ENCODE results near the gene ZFP42. TPM values are rescaled to one million over a fixed set of nuclear protein-coding genes. Genes with fewer than 3 reads are reported as not detected.

Gene ZFP42
- total and polyA plus RNA-seq, 5 donors = not detected

DNA sequence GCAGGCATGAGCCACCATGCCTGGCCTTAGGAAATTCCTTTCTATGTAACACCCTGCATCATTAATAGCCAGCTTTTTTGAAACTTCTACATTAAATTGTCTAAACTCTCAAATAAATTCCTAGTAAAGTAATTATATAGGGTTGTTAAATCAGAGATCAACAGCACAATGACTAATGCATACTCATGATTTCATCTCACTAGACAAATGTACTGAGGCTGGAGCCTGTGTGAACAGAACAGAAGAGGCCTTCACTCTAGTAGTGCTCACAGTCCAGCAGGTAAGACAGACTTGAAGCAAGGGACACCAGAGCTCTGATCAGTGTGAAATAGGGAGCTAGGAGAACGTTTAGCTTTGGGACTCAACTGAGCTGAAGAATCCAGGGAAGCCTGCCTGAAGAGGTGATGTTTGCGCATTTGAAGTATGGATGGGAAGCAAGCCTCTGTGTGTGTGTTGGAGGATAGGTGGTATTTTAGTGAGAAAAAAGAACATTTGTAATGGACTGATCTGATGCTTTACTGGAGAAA, 3.9 kb downstream of the ZFP42 start:
- no peaks in the 10 kb centered on the region for H3K27me3 ChIP-seq (ENCODE audit: control insufficient read depth, insufficient read depth)
- no peak for DNase-seq
- 84% methylated on average over 2 of the region's 2 CpGs for WGBS
- H3K9me3 ChIP-seq (ENCODE audit: control insufficient read depth, low read length) = no peaks in the 10 kb centered on the region
- intact Hi-C loops (cut with DNase I) = no loop called here
- no peak overlapping the region for H3K4me3 ChIP-seq (ENCODE audit: low read length)
- no peak overlapping the region for H3K27ac ChIP-seq (ENCODE audit: low read length)
- H3K4me1 ChIP-seq (ENCODE audit: control insufficient read depth, insufficient read depth, low read length) = no peaks in the 10 kb centered on the region
- ATAC-seq = no peak

DNA sequence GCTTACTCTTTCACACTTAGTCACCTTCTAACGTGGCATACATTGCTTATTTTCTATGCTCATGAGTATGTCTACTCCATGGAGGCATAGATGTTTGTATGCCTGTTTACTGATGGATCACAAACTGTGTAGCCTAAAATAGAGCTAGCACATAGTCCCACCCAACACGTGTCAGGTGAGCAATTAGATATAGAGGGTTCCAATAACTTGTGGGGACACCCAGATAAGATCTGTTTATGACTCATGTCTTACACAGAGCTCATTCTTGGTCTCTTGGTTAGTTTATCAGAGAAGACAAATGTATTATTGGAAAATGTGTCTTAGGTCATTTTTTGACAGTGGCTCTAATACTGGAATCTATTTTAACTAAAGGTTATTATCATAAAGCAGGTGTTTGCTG, 6.8 kb downstream of the ZFP42 start:
- Histone ChIP-seq H3K27ac (ENCODE audit: low read length) (no peak overlapping the region), H3K4me1 (ENCODE audit: control insufficient read depth, insufficient read depth, low read length) (no peaks in the 10 kb centered on the region), H3K27me3 (ENCODE audit: control insufficient read depth, insufficient read depth) (no peaks in the 10 kb centered on the region), H3K4me3 (ENCODE audit: low read length) (no peak overlapping the region), H3K9me3 (ENCODE audit: control insufficient read depth, low read length) (no peaks in the 10 kb centered on the region)
- ATAC-seq = no peak
- no peak for DNase-seq
- intact Hi-C loops (cut with DNase I) = no loop called here
- WGBS = 66% methylated on average over 2 of the region's 2 CpGs

DNA sequence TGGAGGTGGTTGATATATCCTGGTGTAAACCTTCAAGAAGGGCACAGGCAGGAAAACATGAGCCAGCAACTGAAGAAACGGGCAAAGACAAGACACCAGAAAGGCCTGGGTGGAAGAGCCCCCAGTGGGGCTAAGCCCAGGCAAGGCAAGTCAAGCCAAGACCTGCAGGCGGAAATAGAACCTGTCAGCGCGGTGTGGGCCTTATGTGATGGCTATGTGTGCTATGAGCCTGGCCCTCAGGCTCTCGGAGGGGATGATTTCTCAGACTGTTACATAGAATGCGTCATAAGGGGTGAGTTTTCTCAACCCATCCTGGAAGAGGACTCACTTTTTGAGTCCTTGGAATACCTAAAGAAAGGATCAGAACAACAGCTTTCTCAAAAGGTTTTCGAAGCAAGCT, 7.2 kb downstream of the ZFP42 start:
- ATAC-seq (no peak), DNase-seq (no peak)
- no peak overlapping the region for H3K4me3 ChIP-seq (ENCODE audit: low read length)
- no peaks in the 10 kb centered on the region for H3K4me1 ChIP-seq (ENCODE audit: control insufficient read depth, insufficient read depth, low read length)
- no peak overlapping the region for H3K27ac ChIP-seq (ENCODE audit: low read length)
- WGBS = 89% methylated on average over 7 of the region's 7 CpGs
- H3K27me3 ChIP-seq (ENCODE audit: control insufficient read depth, insufficient read depth) = no peaks in the 10 kb centered on the region
- intact Hi-C loops (cut with DNase I) = no loop called here
- H3K9me3 ChIP-seq (ENCODE audit: control insufficient read depth, low read length) = no peaks in the 10 kb centered on the region

DNA sequence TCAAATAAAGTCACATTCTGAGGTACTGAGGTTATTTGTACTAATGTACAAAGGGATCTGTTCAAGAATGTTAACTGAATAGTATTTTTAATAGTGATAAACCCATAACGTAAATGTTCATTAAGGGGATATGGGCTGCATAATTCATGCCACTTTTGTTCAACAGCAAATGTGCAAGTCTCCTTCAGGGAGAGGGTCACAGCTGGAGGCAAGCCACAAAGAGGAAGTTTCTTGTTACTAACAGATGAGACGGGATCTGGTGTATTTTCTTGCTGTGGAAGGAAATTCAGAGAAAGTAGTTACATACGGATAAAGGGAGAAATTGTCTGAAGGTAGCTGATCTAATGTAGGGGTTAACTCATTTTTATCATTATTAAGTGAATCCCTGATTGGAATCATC, 10.0 kb downstream of the ZFP42 start:
- DNase-seq (no peak), ATAC-seq (no peak)
- Histone ChIP-seq H3K27me3 (ENCODE audit: control insufficient read depth, insufficient read depth) (no peaks in the 10 kb centered on the region), H3K4me1 (ENCODE audit: control insufficient read depth, insufficient read depth, low read length) (no peaks in the 10 kb centered on the region), H3K4me3 (ENCODE audit: low read length) (no peak overlapping the region), H3K9me3 (ENCODE audit: control insufficient read depth, low read length) (no peaks in the 10 kb centered on the region), H3K27ac (ENCODE audit: low read length) (no peak overlapping the region)
- WGBS = 62% methylated on average over 3 of the region's 3 CpGs
- intact Hi-C loops (cut with DNase I) = no loop called here

DNA sequence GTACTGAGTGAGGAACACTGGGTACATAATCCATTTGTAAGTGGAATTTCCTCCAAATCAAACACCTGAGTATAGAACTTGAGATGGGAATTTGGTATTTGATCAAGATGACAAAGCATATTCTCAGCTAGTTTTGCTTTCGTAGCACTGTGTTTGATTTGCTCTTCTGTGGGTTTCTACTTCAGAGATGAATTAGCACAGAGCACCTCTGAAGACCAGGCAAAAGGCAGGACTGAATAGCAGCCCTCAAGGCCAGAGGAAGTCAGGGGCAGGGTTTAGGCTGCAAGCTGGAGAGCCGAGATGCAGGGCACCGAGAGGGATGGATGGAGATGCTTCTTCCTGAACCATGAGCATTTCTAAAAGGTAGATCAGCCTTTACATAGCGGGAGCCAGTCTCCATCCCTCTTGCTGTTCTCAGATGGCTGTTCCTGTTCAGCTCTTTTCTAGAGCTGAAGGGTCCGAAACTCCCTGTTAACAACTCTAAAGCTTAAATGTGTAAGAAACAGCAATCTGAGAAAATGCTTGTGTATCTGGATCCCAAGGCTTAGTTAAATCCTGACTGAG, 10.8 kb downstream of the ZFP42 start:
- no peak for ATAC-seq
- DNase-seq = no peak
- H3K4me3 ChIP-seq (ENCODE audit: low read length) = no peak overlapping the region
- no peaks in the 10 kb centered on the region for H3K9me3 ChIP-seq (ENCODE audit: control insufficient read depth, low read length)
- 71% methylated on average over 5 of the region's 5 CpGs for WGBS
- no peak overlapping the region for H3K27ac ChIP-seq (ENCODE audit: low read length)
- no peaks in the 10 kb centered on the region for H3K27me3 ChIP-seq (ENCODE audit: control insufficient read depth, insufficient read depth)
- H3K4me1 ChIP-seq (ENCODE audit: control insufficient read depth, insufficient read depth, low read length) = no peaks in the 10 kb centered on the region
- intact Hi-C loops (cut with DNase I) = no loop called here

DNA sequence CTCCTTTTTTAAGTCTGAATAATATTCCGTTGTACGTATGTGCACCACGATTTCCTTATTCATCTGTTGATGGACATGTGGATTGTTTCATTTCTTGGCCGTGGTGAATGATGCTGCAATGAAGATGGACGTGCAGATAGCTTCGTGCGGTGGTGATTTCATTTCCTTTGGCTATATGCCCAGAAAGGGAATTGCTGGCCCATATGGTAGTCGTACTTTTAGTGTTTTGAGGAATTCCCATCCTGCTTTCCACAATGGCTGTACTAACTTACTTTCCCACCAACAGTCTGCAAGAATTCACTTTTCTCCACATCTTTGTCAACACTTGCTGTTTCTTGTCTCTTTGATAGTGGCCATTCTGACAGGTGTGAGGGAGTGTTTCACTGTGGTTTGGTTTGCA, 12.8 kb downstream of the ZFP42 start:
- DNase-seq (no peak), ATAC-seq (no peak)
- no peaks in the 10 kb centered on the region for H3K4me1 ChIP-seq (ENCODE audit: control insufficient read depth, insufficient read depth, low read length)
- intact Hi-C loops (cut with DNase I) = no loop called here
- H3K9me3 ChIP-seq (ENCODE audit: control insufficient read depth, low read length) = no peaks in the 10 kb centered on the region
- 36% methylated on average over 8 of the region's 8 CpGs for WGBS
- no peak overlapping the region for H3K27ac ChIP-seq (ENCODE audit: low read length)
- no peaks in the 10 kb centered on the region for H3K27me3 ChIP-seq (ENCODE audit: control insufficient read depth, insufficient read depth)
- no peak overlapping the region for H3K4me3 ChIP-seq (ENCODE audit: low read length)

DNA sequence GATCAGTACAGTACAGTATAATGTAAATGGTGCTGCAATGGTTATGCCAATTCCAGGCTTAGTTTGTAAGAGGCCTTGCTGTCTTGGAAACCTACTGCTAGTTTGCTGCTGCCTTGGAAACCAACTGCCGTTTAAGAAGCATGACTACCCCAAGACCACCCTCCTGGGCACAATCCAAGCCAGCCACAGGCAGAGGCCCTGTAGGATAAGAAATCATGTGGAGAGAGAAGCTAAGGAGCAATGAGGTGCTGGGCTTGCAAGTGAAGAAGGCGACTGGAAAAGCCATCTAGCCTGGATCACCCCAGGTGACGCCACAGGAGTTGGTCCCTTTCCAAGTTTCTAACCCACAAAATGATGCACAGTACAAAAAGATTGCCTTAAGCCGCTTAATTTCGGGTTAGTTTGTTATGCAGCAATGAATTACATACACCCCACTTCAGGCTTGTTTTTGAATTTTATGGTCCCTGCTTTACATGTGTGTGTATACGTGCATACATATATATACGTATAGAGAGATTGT, 16.9 kb downstream of the ZFP42 start:
- no peak for ATAC-seq
- Histone ChIP-seq H3K4me1 (ENCODE audit: control insufficient read depth, insufficient read depth, low read length) (no peaks in the 10 kb centered on the region), H3K27ac (ENCODE audit: low read length) (no peak overlapping the region), H3K27me3 (ENCODE audit: control insufficient read depth, insufficient read depth) (no peaks in the 10 kb centered on the region), H3K9me3 (ENCODE audit: control insufficient read depth, low read length) (no peaks in the 10 kb centered on the region), H3K4me3 (ENCODE audit: low read length) (no peak overlapping the region)
- no peak for DNase-seq
- intact Hi-C loops (cut with DNase I) = no loop called here
- 90% methylated on average over 7 of the region's 7 CpGs for whole genome bisulfite sequencing

DNA sequence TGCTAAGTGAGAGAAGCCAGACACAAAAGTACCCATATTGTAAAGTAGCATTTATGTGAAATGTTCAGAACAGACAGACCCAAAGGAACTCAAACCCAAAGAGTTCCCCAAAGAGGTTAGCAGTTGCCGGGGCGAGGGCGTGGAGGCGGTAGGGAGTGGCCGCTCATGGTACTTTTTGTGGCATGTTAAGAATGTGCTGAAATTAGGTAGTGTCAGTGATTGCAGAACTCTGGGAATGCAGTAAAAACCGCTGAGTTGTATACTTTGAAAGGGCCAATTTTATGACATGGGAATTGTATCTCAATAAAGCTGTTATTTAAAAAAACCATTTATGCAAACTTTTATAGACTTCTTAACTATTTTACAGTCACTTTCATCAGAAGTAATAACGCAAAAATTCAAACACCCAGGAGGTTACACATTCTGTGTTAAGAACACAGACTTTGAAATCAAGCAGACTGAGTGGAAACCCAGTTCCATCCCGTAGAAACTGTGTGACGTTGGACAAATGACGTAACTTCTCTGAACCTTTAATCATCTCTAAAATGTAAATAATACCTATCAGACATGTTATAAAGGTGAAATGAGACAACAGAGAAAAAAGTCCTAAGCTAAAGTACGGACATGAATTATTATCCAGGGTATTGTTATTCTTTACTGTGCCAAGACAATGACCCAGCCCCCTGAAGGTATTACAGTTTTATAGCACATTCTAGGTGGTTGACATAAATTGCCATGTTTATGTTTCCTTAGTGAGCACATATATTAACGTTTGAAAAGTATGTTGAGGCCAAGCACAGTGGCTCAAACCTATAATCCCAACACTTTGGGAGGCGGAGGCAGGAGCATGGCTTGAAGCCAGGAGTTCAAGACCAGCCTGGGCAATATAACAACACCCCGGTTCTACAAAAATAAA, 19.7 kb downstream of the ZFP42 start:
- intact Hi-C loops (cut with DNase I) = no loop called here
- DNase-seq (no peak), ATAC-seq (no peak)
- no peak overlapping the region for H3K4me3 ChIP-seq (ENCODE audit: low read length)
- no peaks in the 10 kb centered on the region for H3K9me3 ChIP-seq (ENCODE audit: control insufficient read depth, low read length)
- 63% methylated on average over 14 of the region's 14 CpGs for WGBS
- no peaks in the 10 kb centered on the region for H3K4me1 ChIP-seq (ENCODE audit: control insufficient read depth, insufficient read depth, low read length)
- no peaks in the 10 kb centered on the region for H3K27me3 ChIP-seq (ENCODE audit: control insufficient read depth, insufficient read depth)
- H3K27ac ChIP-seq (ENCODE audit: low read length) = no peak overlapping the region

DNA sequence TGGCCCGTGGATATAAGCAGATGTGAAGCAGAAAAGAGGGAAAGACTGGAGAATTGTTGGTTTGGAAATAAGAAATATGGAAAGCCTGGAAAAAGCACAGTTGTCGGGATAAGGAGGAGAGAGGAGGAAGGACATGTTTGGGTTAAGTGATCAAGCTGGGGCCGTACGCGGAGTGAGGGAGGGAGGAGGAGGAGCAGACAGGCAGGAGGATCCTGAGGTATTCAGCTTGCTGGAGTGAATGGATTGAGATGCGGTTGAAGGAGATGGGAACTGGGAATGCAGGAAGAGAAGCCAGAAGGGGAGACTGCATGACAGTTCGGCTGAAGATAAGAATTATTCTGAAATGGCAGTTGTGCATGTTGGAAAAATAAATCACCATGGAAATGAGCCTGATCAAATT, 21.2 kb downstream of the ZFP42 start:
- ATAC-seq = no peak

DNA sequence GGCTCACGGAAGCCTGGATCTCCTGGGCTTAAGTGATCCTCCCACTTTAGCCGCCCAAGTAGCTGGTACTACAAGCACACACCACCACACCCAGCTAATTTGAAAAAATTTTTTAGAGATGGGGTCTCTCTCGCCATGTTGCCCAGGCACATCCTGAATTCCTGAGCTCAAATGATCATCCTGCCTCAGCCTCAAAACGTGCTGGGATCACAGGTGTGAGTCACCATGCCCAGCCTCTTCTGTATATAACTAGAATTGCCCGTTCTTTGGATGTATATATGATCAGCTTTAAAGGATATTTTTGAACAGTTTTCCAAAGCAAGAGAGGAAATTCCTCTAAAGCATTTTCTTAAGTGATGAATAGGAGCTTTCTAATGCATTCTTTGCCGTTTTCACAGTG, 22.7 kb downstream of the ZFP42 start:
- ATAC-seq = no peak
- no peak for DNase-seq
- Histone ChIP-seq H3K27ac (ENCODE audit: low read length) (no peak overlapping the region), H3K4me3 (ENCODE audit: low read length) (no peak overlapping the region), H3K27me3 (ENCODE audit: control insufficient read depth, insufficient read depth) (no peaks in the 10 kb centered on the region), H3K9me3 (ENCODE audit: control insufficient read depth, low read length) (no peaks in the 10 kb centered on the region), H3K4me1 (ENCODE audit: control insufficient read depth, insufficient read depth, low read length) (no peaks in the 10 kb centered on the region)
- intact Hi-C loops (cut with DNase I) = no loop called here
- WGBS = 80% methylated on average over 6 of the region's 6 CpGs

More for the DNA sequence above, 21.2 kb downstream of the ZFP42 start:
- no peak overlapping the region for H3K27ac ChIP-seq (ENCODE audit: low read length)
- no peak overlapping the region for H3K4me3 ChIP-seq (ENCODE audit: low read length)
- no peaks in the 10 kb centered on the region for H3K4me1 ChIP-seq (ENCODE audit: control insufficient read depth, insufficient read depth, low read length)
- H3K27me3 ChIP-seq (ENCODE audit: control insufficient read depth, insufficient read depth) = no peaks in the 10 kb centered on the region
- H3K9me3 ChIP-seq (ENCODE audit: control insufficient read depth, low read length) = no peaks in the 10 kb centered on the region
- intact Hi-C loops (cut with DNase I) = no loop called here
- WGBS = 16% methylated on average over 7 of the region's 7 CpGs
- no peak for DNase-seq

DNA sequence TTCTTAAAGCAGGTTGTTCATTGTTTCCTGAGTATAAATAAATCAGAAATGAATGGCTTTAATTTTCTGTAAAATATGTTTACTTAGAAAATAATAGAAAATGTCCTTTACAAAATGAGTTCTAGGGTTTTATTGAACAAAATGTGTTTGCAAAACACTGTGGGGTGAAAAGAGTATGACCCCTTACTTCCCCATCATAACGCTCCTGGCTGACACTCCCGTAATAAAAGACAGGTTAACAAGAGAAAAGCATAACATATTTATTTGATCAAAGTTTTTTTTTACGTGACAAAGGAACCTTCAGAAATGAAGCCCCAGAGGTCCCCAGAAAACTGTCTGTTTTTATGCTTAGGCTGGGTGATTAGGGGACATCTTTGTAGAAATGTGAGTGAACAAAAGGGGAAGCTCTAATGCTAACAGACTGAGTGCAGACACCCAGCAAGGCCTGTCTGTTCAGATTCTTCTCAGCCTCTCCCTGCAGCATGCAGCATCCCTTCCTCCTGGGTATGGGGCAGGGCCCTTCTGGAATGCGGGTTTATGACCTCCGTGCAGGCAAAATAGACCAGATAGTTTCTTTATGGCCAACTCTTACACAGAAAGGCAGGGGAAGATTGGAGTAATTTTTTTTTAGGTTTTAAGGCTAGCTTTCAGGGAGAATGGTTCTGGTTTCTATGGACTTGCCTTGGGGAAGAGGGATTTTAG, 26.1 kb downstream of the ZFP42 start:
- H3K27ac ChIP-seq (ENCODE audit: low read length) = no peak overlapping the region
- H3K4me1 ChIP-seq (ENCODE audit: control insufficient read depth, insufficient read depth, low read length) = no peaks in the 10 kb centered on the region
- ATAC-seq (no peak), DNase-seq (no peak)
- H3K4me3 ChIP-seq (ENCODE audit: low read length) = no peak overlapping the region
- 65% methylated on average over 5 of the region's 5 CpGs for WGBS
- no peaks in the 10 kb centered on the region for H3K9me3 ChIP-seq (ENCODE audit: control insufficient read depth, low read length)
- no peaks in the 10 kb centered on the region for H3K27me3 ChIP-seq (ENCODE audit: control insufficient read depth, insufficient read depth)
- intact Hi-C loops (cut with DNase I) = no loop called here

All from right cardiac atrium (tissue), 5 donors.